AG10803 (cell line): ENCODE results near the gene ACTR3C.

ENCODE experiments used
- DNase-seq: peaks from one replicate; pipeline ENCODE4 v3.0.0; 2010; ENCODE audit warnings: low read depth
- H3K4me3 ChIP-seq: 2 replicates; pipeline ENCODE4 v1.5.1; 2011; ENCODE audit warnings: mild to moderate bottlenecking, low read length, control low read depth
- TF ChIP-seq, protein P1 (sequence below): conservative IDR thresholded peaks from 2 replicates; pipeline ENCODE4 v1.5.1; 2011; ENCODE audit warnings: mild to moderate bottlenecking, low read length, control low read depth, inconsistent platforms

The ACTR3C gene

DNA sequence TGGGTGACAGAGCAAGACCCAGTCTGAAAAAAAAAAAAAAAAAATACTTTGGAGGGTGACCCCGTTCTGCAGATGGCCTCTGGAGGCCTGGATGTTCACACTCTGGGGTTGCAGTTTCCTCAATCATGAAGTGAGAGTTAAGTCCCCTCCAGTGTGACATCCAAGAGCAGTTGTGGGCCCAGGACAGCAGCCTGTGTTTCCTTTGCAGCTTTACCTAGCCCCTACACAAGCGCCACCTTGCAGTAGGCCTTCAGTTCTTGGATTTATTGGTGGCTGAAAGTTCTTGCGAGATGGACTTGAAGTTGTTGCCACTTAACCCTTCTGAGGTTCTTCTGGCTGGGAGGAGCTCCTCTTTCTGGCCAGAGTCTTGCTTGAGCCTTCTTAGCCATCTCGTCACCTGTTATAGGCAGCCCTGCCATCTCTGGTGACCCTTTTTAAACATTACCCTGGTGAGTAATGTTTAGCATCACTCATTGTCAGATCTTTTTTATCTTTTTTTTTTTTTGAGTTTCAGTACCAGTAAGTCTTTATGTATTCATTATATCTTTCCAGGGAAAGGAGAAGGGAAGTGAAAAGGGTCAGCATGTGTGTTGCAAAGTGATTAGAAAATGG is 3.4 kb upstream of the ACTR3C start:
- H3K4me3 ChIP-seq: no peak overlapping the region
- TF ChIP-seq, protein P1, sequence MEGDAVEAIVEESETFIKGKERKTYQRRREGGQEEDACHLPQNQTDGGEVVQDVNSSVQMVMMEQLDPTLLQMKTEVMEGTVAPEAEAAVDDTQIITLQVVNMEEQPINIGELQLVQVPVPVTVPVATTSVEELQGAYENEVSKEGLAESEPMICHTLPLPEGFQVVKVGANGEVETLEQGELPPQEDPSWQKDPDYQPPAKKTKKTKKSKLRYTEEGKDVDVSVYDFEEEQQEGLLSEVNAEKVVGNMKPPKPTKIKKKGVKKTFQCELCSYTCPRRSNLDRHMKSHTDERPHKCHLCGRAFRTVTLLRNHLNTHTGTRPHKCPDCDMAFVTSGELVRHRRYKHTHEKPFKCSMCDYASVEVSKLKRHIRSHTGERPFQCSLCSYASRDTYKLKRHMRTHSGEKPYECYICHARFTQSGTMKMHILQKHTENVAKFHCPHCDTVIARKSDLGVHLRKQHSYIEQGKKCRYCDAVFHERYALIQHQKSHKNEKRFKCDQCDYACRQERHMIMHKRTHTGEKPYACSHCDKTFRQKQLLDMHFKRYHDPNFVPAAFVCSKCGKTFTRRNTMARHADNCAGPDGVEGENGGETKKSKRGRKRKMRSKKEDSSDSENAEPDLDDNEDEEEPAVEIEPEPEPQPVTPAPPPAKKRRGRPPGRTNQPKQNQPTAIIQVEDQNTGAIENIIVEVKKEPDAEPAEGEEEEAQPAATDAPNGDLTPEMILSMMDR: no peak
- no peak for DNase-seq

DNA sequence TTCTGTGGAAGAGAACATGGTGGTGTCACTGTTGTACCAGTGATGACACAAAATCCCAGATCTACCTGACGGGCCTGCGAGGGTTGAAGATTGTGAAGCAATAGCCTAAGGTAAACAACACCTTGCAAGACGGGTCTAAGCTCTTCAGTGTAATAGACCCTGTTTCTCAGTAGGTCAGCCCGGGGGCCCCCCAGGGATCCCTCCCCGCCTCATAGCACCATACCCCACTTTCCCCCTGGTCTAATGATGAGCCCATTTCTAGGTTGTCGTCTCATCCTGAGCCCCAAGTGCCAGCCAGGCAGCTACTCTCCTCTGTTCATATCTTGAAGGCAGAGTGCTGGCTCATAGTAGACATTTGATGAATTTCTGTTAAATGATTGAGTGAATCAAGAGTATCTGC is 2.6 kb upstream of the ACTR3C start:
- TF ChIP-seq, protein P1: no peak
- no peak overlapping the region for H3K4me3 ChIP-seq
- no peak for DNase-seq

DNA sequence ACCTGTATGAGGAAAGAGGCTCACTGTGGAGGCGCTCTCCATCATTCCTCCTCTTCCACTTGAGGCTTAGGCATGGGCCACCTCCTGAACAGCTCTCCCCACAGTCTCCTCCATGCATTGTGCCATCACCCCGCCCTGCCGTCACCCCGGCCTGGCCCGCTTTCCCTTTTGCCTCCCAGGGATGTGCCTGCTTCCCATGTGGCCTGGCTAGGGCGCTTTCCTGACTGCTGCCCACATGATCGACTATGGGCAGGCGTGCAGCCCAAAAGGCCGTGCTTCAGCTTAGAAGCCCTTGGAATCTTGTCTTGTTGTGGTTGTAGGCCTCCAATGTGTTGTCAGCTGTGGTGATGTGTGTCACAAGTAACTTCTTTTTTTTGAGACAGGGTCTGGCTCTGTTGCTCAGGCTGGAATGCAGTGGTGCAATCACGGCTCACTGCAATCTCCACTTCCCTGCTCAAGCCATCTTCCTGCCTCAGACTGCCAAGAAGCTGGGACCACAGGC is 1.8 kb upstream of the ACTR3C start:
- DNase-seq: peak; percentile 94
- TF ChIP-seq, protein P1: no peak
- H3K4me3 ChIP-seq: no peak overlapping the region

DNA sequence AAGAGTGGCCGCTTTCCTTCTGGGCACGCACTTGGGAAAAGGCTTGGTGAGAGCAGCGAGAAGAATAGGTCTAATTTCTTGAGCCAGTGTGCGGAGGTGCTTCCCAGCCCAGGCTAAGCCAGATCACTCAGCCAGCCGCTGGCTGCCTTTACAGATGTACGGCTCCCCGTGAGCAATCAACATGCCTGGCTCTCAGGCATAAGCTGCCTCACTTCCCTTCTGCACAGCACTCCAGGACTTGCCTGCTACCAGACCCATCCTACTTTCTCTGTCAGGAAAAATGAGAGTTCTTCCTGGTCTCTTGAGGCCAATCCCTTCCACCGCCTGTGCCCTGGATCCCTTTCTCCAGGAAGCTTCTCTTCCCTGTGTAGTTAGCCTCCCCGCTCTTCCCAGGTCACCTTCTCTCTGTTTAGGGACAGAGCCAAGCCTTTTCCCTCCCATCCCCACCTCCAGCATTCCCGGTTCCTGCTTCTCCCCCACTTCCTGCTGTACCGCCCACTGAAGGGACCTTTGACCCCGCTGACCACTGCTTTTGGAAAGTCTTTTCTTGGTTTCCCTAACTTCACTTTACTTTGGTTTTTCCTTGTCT is 1.1 kb upstream of the ACTR3C start:
- TF ChIP-seq, protein P1: no peak
- no peak overlapping the region for H3K4me3 ChIP-seq
- no peak for DNase-seq

DNA sequence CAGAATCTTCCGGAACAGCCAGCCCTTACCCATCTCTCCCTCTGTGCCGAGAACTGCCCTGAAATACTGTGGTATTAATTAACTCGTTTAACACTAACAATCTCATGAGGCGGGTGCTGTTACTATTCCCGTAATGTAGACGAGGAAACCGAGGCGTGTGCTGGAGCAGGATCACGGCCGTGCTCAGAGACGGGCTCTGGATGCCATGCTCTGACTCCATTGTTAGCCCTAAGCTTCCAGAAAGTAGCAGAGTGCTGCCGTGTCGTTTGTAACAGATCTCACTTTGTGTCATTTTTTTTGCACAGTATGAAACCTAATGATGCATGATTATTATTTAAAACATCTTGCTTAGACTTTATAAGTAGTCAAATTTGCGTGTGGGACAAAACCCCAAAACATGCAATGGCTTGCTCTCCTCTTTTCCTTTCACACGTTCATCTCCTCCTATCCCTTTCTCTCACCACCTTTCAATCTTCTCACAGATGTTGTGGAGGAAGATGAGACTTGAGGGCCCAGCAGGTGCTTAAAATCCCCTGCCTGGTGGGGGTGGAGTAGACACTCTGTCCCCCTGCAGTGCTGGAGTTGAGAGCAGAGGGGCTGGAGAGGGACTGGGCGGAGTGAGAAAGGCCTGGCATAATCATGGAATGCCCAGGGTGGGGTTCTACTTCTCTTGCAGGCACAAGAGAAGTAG is 482 bp upstream of the ACTR3C start:
- no peak overlapping the region for H3K4me3 ChIP-seq

DNA sequence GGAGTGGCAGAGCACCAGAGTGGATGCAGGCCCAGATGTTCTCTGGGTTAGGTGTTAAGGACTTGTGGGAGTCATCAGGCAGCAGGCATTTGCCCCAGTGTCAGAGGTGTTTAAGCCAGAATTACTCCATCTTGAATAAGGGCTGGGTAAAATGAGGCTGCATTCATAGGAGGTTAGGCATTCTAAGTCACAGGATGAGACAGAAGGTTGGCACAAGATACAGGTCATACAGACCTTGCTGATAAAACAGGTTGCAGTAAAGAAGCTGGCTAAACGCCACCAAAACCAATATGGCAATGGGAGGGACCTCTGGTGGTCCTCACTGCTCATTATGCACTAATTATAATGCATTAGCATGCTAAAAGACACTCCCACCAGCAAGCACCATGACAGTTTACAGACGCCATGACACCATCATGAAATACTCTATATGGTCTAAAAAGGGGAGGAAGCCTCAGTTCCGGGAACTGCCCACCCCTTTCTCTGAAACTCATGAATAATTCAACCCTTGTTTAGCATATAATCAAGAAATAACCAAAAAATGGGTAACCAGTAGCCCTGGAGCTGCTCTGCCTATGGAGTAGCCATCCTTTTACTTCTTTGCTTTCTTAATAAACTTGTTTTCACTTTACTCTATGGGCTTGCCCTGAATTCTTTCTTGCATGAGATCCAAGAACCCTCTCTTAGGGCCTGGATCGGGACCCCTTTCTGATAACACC is 1.1 kb downstream of the ACTR3C start:
- TF ChIP-seq, protein P1: no peak

More for the DNA sequence above, 482 bp upstream of the ACTR3C start:
- TF ChIP-seq, protein P1: no peak
- no peak for DNase-seq

More for the DNA sequence above, 1.1 kb downstream of the ACTR3C start:
- H3K4me3 ChIP-seq: no peak overlapping the region
- DNase-seq: no peak
